Esophagus muscularis mucosa (tissue), 4 donors: ENCODE results near the gene SLIT1. TPM values are rescaled to one million over a fixed set of nuclear protein-coding genes. Genes with fewer than 3 reads are reported as not detected.

Source experiments
- DNase-seq: peaks from one replicate; pipeline ENCODE4 v3.0.0-alpha.2; 2017; ENCODE audit errors: extremely low spot score
- H3K27ac ChIP-seq, 4 donors: fragments of 200-600 bp; sonication (generic); replicated peaks in 1 of 4; 1 replicate in 3 of 4; 2 replicates in 1 of 4; pipeline ENCODE4 v1.5.1; 2016 to 2019; ENCODE audit warnings: mild to moderate bottlenecking in 1 of 4
- H3K27me3 ChIP-seq, 4 donors: fragments of 200-600 bp; sonication (generic); one replicate each; pipeline versions ENCODE4 v1.5.1 to v1.6.0; 2016 to 2019
- H3K36me3 ChIP-seq, 4 donors: fragments of 200-600 bp; sonication (generic); one replicate each; pipeline ENCODE4 v1.5.1; 2016 to 2019
- H3K4me1 ChIP-seq, 4 donors: fragments of 200-600 bp; sonication (generic); one replicate each; pipeline ENCODE4 v1.5.1; 2016 to 2019
- H3K4me3 ChIP-seq, 4 donors: fragments of 200-600 bp; sonication (generic); 1 replicate in 2 of 4; 2 replicates in 2 of 4; pipeline ENCODE4 v1.5.1; 2016 to 2019; ENCODE audit warnings: mild to moderate bottlenecking in 4 of 4, moderate library complexity in 1 of 4
- H3K9me3 ChIP-seq, 4 donors: fragments of 200-600 bp; sonication (generic); 1 replicate in 3 of 4; 2 replicates in 1 of 4; pipeline ENCODE4 v1.5.1; 2016 to 2019
- CTCF ChIP-seq, 3 experiments: fragments of 200-600 bp in 2 of 3; fragments of 450-650 bp in 1 of 3; sonication (generic) in 2 of 3; IDR thresholded peaks; one replicate each; pipeline ENCODE4 v1.5.1; 2017 to 2019; ENCODE audit warnings: antibody characterized with exemption in 3 of 3, mild to moderate bottlenecking in 2 of 3, moderate library complexity in 1 of 3
- EP300 ChIP-seq: sonication (generic); formaldehyde crosslinking; IDR thresholded peaks from one replicate; pipeline ENCODE4 v1.6.1; 2017; ENCODE audit warnings: antibody characterized with exemption
- POLR2A ChIP-seq: fragments of 450-650 bp; IDR thresholded peaks from one replicate; pipeline ENCODE4 v1.6.1; 2017; ENCODE audit warnings: antibody characterized with exemption, moderate library complexity, mild to moderate bottlenecking, low read depth
- POLR2AphosphoS5 ChIP-seq, 2 donors: sonication (generic); formaldehyde crosslinking; IDR thresholded peaks; one replicate each; pipeline ENCODE4 v1.6.1; 2017; ENCODE audit warnings: antibody characterized with exemption in 2 of 2
- WGBS: methylation state at CpG from one replicate; pipeline ENCODE4 v1.1.5; 2018; 5-methylcytosine and 5-hydroxymethylcytosine counted together
- intact Hi-C: fragments of 100-400 bp; cut with DNase I; formaldehyde crosslinking; loops from one replicate; pipeline ENCODE4 v1.15.1; 2023
- total RNA-seq, 4 donors: library from RNA; depleted of rRNA; stranded (reverse); fragments of >200 nt; gene quantifications; one replicate each; pipeline versions ENCODE4 v1.1.0 to v1.2.1, GENCODE V29; 2016

SLIT1 gene
- total RNA-seq, 4 donors from 2014 or later, result 0.13 to 0.42 (median 0.31) TPM

GRCh38 chr10:97115846-97116245 is 69.9 kb downstream of the SLIT1 start:
- WGBS, result 89% methylated on average over 2 of the region's 2 CpGs
- Histone ChIP-seq H3K4me3 (no peak overlapping the region), H3K4me1 (no peaks in the 10 kb centered on the region), H3K9me3 (no peaks in the 10 kb centered on the region), H3K27me3 (peaks cover 0 to 37% (median 0%) of the 10 kb centered on the region in 4 donors), H3K27ac (no peak overlapping the region), H3K36me3 (no peaks in the 10 kb centered on the region)
- intact Hi-C loops, result no loop called here
- no peak for DNase-seq
- TF ChIP-seq POLR2A, result no peak
- TF ChIP-seq POLR2AphosphoS5 (IDR thresholded peaks at IDR 0.05), result no peak
- no peak for TF ChIP-seq EP300
- no peak for TF ChIP-seq CTCF (IDR thresholded peaks at IDR 0.05)

- intact Hi-C loops, result no loop called here
- peaks cover 0 to 25% (median 0%) of the 10 kb centered on the region in 4 donors for H3K27me3 ChIP-seq
- 56% methylated on average over 11 of the region's 11 CpGs for WGBS
- H3K36me3 ChIP-seq, result no peaks in the 10 kb centered on the region
- DNase-seq, result no peak
- TF ChIP-seq POLR2A (no peak), POLR2AphosphoS5 (IDR thresholded peaks at IDR 0.05) (no peak), EP300 (no peak), CTCF (IDR thresholded peaks at IDR 0.05) (no peak)
- H3K4me1 ChIP-seq, result peaks cover 0 to 13% (median 0%) of the 10 kb centered on the region in 4 donors
- no peak overlapping the region for H3K27ac ChIP-seq
- H3K4me3 ChIP-seq, result no peak overlapping the region
- no peaks in the 10 kb centered on the region for H3K9me3 ChIP-seq
Observed at GRCh38 chr10:97111615-97112014, 74.1 kb downstream of the SLIT1 start.

- Histone ChIP-seq H3K4me1 (peaks cover 0 to 13% (median 0%) of the 10 kb centered on the region in 4 donors), H3K36me3 (no peaks in the 10 kb centered on the region), H3K27ac (no peak overlapping the region), H3K9me3 (no peaks in the 10 kb centered on the region), H3K27me3 (peaks cover 0 to 25% (median 0%) of the 10 kb centered on the region in 4 donors), H3K4me3 (no peak overlapping the region)
- TF ChIP-seq EP300 (no peak), POLR2AphosphoS5 (IDR thresholded peaks at IDR 0.05) (no peak), POLR2A (no peak), CTCF (IDR thresholded peaks at IDR 0.05) (no peak)
- intact Hi-C loops, result no loop called here
- no peak for DNase-seq
- WGBS, result 33% methylated on average over 6 of the region's 6 CpGs
Observed at GRCh38 chr10:97109547-97109946, 76.2 kb downstream of the SLIT1 start.

GRCh38 chr10:97107551-97107950 is 78.2 kb downstream of the SLIT1 start:
- Histone ChIP-seq H3K9me3 (no peaks in the 10 kb centered on the region), H3K27me3 (peaks cover 0 to 23% (median 0%) of the 10 kb centered on the region in 4 donors), H3K4me3 (no peak overlapping the region), H3K27ac (no peak overlapping the region), H3K36me3 (no peaks in the 10 kb centered on the region), H3K4me1 (peaks cover 0 to 13% (median 0%) of the 10 kb centered on the region in 4 donors)
- DNase-seq, result no peak
- no peak for TF ChIP-seq EP300
- no peak for TF ChIP-seq POLR2AphosphoS5 (IDR thresholded peaks at IDR 0.05)
- no peak for TF ChIP-seq POLR2A
- no peak for TF ChIP-seq CTCF (IDR thresholded peaks at IDR 0.05)
- intact Hi-C loops, result no loop called here
- 67% methylated on average over 5 of the region's 5 CpGs for WGBS

- Histone ChIP-seq H3K36me3 (no peaks in the 10 kb centered on the region), H3K27me3 (peaks cover 0 to 20% (median 0%) of the 10 kb centered on the region in 4 donors), H3K4me3 (no peak overlapping the region), H3K4me1 (peaks cover 0 to 13% (median 0%) of the 10 kb centered on the region in 4 donors), H3K27ac (no peak overlapping the region), H3K9me3 (no peaks in the 10 kb centered on the region)
- TF ChIP-seq CTCF (IDR thresholded peaks at IDR 0.05) (no peak), POLR2A (no peak), POLR2AphosphoS5 (IDR thresholded peaks at IDR 0.05) (no peak), EP300 (no peak)
- intact Hi-C loops, result no loop called here
- 73% methylated on average over 6 of the region's 6 CpGs for WGBS
- DNase-seq, result no peak
Observed at GRCh38 chr10:97106207-97106606, 79.6 kb downstream of the SLIT1 start.
